GM19397 (cell line): ENCODE data around the gene HDLBP.

Experiments
- ATAC-seq: cut with Tn5 transposase; IDR thresholded peaks from one replicate; pipeline ENCODE4 v1.9.1; 2021; ENCODE audit warnings: mild to moderate bottlenecking, moderate library complexity; ENCODE audit not compliant: unreplicated experiment

Gene HDLBP

GRCh38 chr2:241179899-241180298 is 135.6 kb downstream of the HDLBP start:
- ATAC-seq, result no peak

GRCh38 chr2:241178961-241179360 is 136.5 kb downstream of the HDLBP start:
- no peak for ATAC-seq

GRCh38 chr2:241177526-241178334 is 137.7 kb downstream of the HDLBP start:
- ATAC-seq, result no peak
